OCI-LY1 (cell line): Measurements from ENCODE around the gene GHITM.
"Not testable (repeated sequence)": the region's sequence is repeated elsewhere in the genome, so short reads cannot be mapped to it uniquely, and the experiment has no call there.

Source experiments
- EZH2 ChIP-seq: fragments of 200-600 bp; sonication (generic), shearing (Covaris generic); IDR thresholded peaks from 2 replicates; pipeline ENCODE4 v1.8.0; 2017; ENCODE audit warnings: borderline replicate concordance, mixed run types, mild to moderate bottlenecking, antibody characterized with exemption, low read length, moderate library complexity, mixed read lengths
- TF ChIP-seq, protein P1 (sequence below): fragments of 200-600 bp; sonication (generic), shearing (Covaris generic); IDR thresholded peaks from 2 replicates; pipeline ENCODE4 v1.5.1; 2017; ENCODE audit warnings: mild to moderate bottlenecking, antibody characterized with exemption, low read length, moderate library complexity, mixed read lengths

DNA sequence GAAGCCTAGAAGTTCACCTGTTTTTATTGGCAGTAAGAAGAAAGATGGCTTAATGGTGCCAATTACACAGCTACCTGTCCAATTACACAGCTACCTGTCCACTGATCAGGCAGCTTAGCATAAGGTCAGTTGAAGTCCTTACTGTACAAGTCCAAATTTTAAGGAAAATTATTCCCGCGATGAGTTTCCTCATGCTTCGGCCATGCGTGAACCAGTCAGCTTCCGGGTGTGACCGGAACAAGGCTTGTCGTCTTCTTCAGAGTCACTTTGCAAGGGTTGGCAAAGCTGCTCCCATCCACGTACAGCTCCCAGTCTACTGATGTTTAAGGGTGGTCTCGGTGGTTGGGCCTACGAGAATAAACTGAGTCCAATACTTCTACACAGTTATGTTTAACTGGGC is 29.1 kb downstream of the GHITM start:
- not testable (repeated sequence) for TF ChIP-seq EZH2
- TF ChIP-seq, protein P1, sequence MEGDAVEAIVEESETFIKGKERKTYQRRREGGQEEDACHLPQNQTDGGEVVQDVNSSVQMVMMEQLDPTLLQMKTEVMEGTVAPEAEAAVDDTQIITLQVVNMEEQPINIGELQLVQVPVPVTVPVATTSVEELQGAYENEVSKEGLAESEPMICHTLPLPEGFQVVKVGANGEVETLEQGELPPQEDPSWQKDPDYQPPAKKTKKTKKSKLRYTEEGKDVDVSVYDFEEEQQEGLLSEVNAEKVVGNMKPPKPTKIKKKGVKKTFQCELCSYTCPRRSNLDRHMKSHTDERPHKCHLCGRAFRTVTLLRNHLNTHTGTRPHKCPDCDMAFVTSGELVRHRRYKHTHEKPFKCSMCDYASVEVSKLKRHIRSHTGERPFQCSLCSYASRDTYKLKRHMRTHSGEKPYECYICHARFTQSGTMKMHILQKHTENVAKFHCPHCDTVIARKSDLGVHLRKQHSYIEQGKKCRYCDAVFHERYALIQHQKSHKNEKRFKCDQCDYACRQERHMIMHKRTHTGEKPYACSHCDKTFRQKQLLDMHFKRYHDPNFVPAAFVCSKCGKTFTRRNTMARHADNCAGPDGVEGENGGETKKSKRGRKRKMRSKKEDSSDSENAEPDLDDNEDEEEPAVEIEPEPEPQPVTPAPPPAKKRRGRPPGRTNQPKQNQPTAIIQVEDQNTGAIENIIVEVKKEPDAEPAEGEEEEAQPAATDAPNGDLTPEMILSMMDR: not testable (repeated sequence)
